Activated naive CD4-positive, alpha-beta T cell treated with anti-CD3 and anti-CD28 coated beads for 36 hours (primary cell): ENCODE measurements around the gene EVI5. TPM values are rescaled to one million over a fixed set of nuclear protein-coding genes. Genes with fewer than 3 reads are reported as not detected.
"Not testable (repeated sequence)": the region's sequence is repeated elsewhere in the genome, so short reads cannot be mapped to it uniquely, and the experiment has no call there.

Source experiments
- CTCF ChIA-PET: fragments of 350-600 bp; sonication (Branson Sonifier 250); formaldehyde crosslinking; loops from one replicate; lab custom pipeline; 2021; ENCODE audit warnings: antibody characterized with exemption; lab: Charles Lee
- DNase-seq: peaks from one replicate; pipeline ENCODE4 v3.0.0-alpha.2; 2020
- H3K27ac Mint-ChIP-seq: one replicate; pipeline ENCODE4 v1.8.0; 2021; ENCODE audit warnings: mild to moderate bottlenecking, mixed read lengths
- H3K27me3 Mint-ChIP-seq: one replicate; pipeline ENCODE4 v1.8.0; 2021; ENCODE audit warnings: low read depth, mixed read lengths
- H3K36me3 Mint-ChIP-seq: one replicate; pipeline ENCODE4 v1.8.0; 2021; ENCODE audit warnings: low read depth, mixed read lengths
- H3K4me1 Mint-ChIP-seq: one replicate; pipeline ENCODE4 v1.8.0; 2021; ENCODE audit warnings: low read depth, mixed read lengths
- H3K4me3 Mint-ChIP-seq: one replicate; pipeline ENCODE4 v1.8.0; 2021; ENCODE audit warnings: mild to moderate bottlenecking, moderate library complexity, mixed read lengths
- H3K9me3 Mint-ChIP-seq: one replicate; pipeline ENCODE4 v1.8.0; 2021; ENCODE audit warnings: mixed read lengths
- intact Hi-C: fragments of 100-400 bp; cut with micrococcal nuclease; formaldehyde crosslinking; loops from one replicate; pipeline ENCODE4 v1.15.1; 2023
- total RNA-seq, 2 experiments: library from RNA; stranded (reverse); gene quantifications; one replicate each; pipeline ENCODE4 v1.2.3, GENCODE V29; 2021

EVI5 gene
- total RNA-seq, 2 experiments from 2014 or later, result 13.8 to 14.0 TPM

GRCh38 chr1:92746255-92746654 is 38.7 kb downstream of the EVI5 start:
- not testable (repeated sequence) for H3K4me1 Mint-ChIP-seq, H3K27ac Mint-ChIP-seq, H3K36me3 Mint-ChIP-seq, H3K4me3 Mint-ChIP-seq, DNase-seq, H3K27me3 Mint-ChIP-seq, H3K9me3 Mint-ChIP-seq
- intact Hi-C loops, result loop anchor here (5.0 kb wide), 1 partner anchor 86 kb away; the partner anchor contains the start of gene RPL5
- CTCF ChIA-PET, result interaction anchor here (0.6 to 5.0 kb wide), 5 partner anchors 39 to 618 kb away, joined by 3 to 105 read pairs (median 3); partner anchors contain the start of gene EVI5

- DNase-seq, result no peak
- no peaks in the 10 kb centered on the region for H3K27me3 Mint-ChIP-seq
- no peaks in the 10 kb centered on the region for H3K36me3 Mint-ChIP-seq
- H3K9me3 Mint-ChIP-seq, result no peaks in the 10 kb centered on the region
- no peak overlapping the region for H3K4me3 Mint-ChIP-seq
- H3K4me1 Mint-ChIP-seq, result no peaks in the 10 kb centered on the region
- H3K27ac Mint-ChIP-seq, result no peak overlapping the region
- intact Hi-C loops, result no loop called here
- CTCF ChIA-PET, result no interaction called here
Measured at GRCh38 chr1:92743221-92743620, 41.7 kb downstream of the EVI5 start.

GRCh38 chr1:92739669-92740524 is 45.0 kb downstream of the EVI5 start:
- no peaks in the 10 kb centered on the region for H3K9me3 Mint-ChIP-seq
- no peaks in the 10 kb centered on the region for H3K4me1 Mint-ChIP-seq
- no peak overlapping the region for H3K4me3 Mint-ChIP-seq
- no peaks in the 10 kb centered on the region for H3K36me3 Mint-ChIP-seq
- intact Hi-C loops, result no loop called here
- no peak for DNase-seq
- H3K27me3 Mint-ChIP-seq, result no peaks in the 10 kb centered on the region
- no peak overlapping the region for H3K27ac Mint-ChIP-seq
- CTCF ChIA-PET, result no interaction called here

- intact Hi-C loops, result no loop called here
- Mint-ChIP-seq H3K36me3 (no peaks in the 10 kb centered on the region), H3K4me3 (no peak overlapping the region), H3K9me3 (no peaks in the 10 kb centered on the region), H3K27me3 (no peaks in the 10 kb centered on the region), H3K27ac (no peak overlapping the region), H3K4me1 (no peaks in the 10 kb centered on the region)
- CTCF ChIA-PET, result interaction anchor here (0.6 to 0.8 kb wide), 2 partner anchors 43 to 426 kb away, joined by 3 to 5 read pairs; no protein-coding TSS in a partner anchor
- no peak for DNase-seq
Measured at GRCh38 chr1:92736395-92736794, 48.5 kb downstream of the EVI5 start.

GRCh38 chr1:92730476-92730875 is 54.4 kb downstream of the EVI5 start:
- Mint-ChIP-seq H3K27ac (no peak overlapping the region), H3K9me3 (no peaks in the 10 kb centered on the region), H3K4me3 (no peak overlapping the region), H3K27me3 (no peaks in the 10 kb centered on the region), H3K36me3 (no peaks in the 10 kb centered on the region), H3K4me1 (no peaks in the 10 kb centered on the region)
- intact Hi-C loops, result no loop called here
- CTCF ChIA-PET, result interaction anchor here (0.7 kb wide), 1 partner anchor 63 kb away, joined by 4 read pairs; no protein-coding TSS in a partner anchor
- DNase-seq, result no peak

GRCh38 chr1:92728697-92729096 is 56.2 kb downstream of the EVI5 start:
- Mint-ChIP-seq H3K4me1 (no peaks in the 10 kb centered on the region), H3K27ac (no peak overlapping the region), H3K4me3 (no peak overlapping the region), H3K36me3 (no peaks in the 10 kb centered on the region), H3K27me3 (no peaks in the 10 kb centered on the region), H3K9me3 (no peaks in the 10 kb centered on the region)
- CTCF ChIA-PET, result no interaction called here
- intact Hi-C loops, result no loop called here
- DNase-seq, result no peak

- H3K4me1 Mint-ChIP-seq, DNase-seq: not testable (repeated sequence)
- CTCF ChIA-PET, result interaction anchor here (0.6 kb wide), 1 partner anchor 962 kb away, joined by 4 read pairs; no protein-coding TSS in a partner anchor
Measured at GRCh38 chr1:92723713-92724112, 61.2 kb downstream of the EVI5 start.

GRCh38 chr1:92721886-92722285 is 63.0 kb downstream of the EVI5 start:
- Mint-ChIP-seq H3K27me3 (peaks cover 10% of the 10 kb centered on the region), H3K4me1 (no peaks in the 10 kb centered on the region), H3K4me3 (no peak overlapping the region), H3K36me3 (peaks cover 3% of the 10 kb centered on the region), H3K9me3 (no peaks in the 10 kb centered on the region), H3K27ac (no peak overlapping the region)
- CTCF ChIA-PET, result no interaction called here
- intact Hi-C loops, result no loop called here
- no peak for DNase-seq

More at GRCh38 chr1:92723713-92724112, 61.2 kb downstream of the EVI5 start:
- intact Hi-C loops, H3K36me3 Mint-ChIP-seq, H3K27ac Mint-ChIP-seq, H3K4me3 Mint-ChIP-seq, H3K9me3 Mint-ChIP-seq: not testable (repeated sequence)
- peaks cover 10% of the 10 kb centered on the region for H3K27me3 Mint-ChIP-seq

- H3K9me3 Mint-ChIP-seq, H3K4me3 Mint-ChIP-seq, CTCF ChIA-PET, DNase-seq, intact Hi-C loops, H3K27ac Mint-ChIP-seq, H3K4me1 Mint-ChIP-seq, H3K36me3 Mint-ChIP-seq: not testable (repeated sequence)
- peaks cover 10% of the 10 kb centered on the region for H3K27me3 Mint-ChIP-seq
Measured at GRCh38 chr1:92721157-92721556, 63.8 kb downstream of the EVI5 start.

- CTCF ChIA-PET, DNase-seq, H3K27me3 Mint-ChIP-seq, H3K27ac Mint-ChIP-seq, H3K4me3 Mint-ChIP-seq, H3K36me3 Mint-ChIP-seq, H3K9me3 Mint-ChIP-seq, intact Hi-C loops, H3K4me1 Mint-ChIP-seq: not testable (repeated sequence)
Measured at GRCh38 chr1:92715476-92715951, 69.4 kb downstream of the EVI5 start.

- Mint-ChIP-seq H3K4me3 (no peak overlapping the region), H3K36me3 (peaks cover 3% of the 10 kb centered on the region), H3K27me3 (no peaks in the 10 kb centered on the region), H3K9me3 (no peaks in the 10 kb centered on the region), H3K4me1 (no peaks in the 10 kb centered on the region), H3K27ac (no peak overlapping the region)
- CTCF ChIA-PET, result no interaction called here
- no peak for DNase-seq
- intact Hi-C loops, result no loop called here
Measured at GRCh38 chr1:92713939-92714338, 71.0 kb downstream of the EVI5 start.

- DNase-seq, result no peak
- CTCF ChIA-PET, result interaction anchor here (0.5 to 1.0 kb wide), 3 partner anchors 11 to 664 kb away, joined by 3 to 5 read pairs (median 3); no protein-coding TSS in a partner anchor
- intact Hi-C loops, result no loop called here
- Mint-ChIP-seq H3K36me3 (no peaks in the 10 kb centered on the region), H3K27ac (no peak overlapping the region), H3K27me3 (no peaks in the 10 kb centered on the region), H3K9me3 (no peaks in the 10 kb centered on the region), H3K4me1 (no peaks in the 10 kb centered on the region), H3K4me3 (no peak overlapping the region)
Measured at GRCh38 chr1:92711473-92712165, 73.3 kb downstream of the EVI5 start.
